HG03175 (cell line): ENCODE measurements around the gene ZNF827.

Source experiments
- ATAC-seq: cut with Tn5 transposase; IDR thresholded peaks from one replicate; pipeline ENCODE4 v1.9.1; 2021; ENCODE audit warnings: mild to moderate bottlenecking, moderate library complexity; ENCODE audit not compliant: unreplicated experiment

ZNF827 gene

GRCh38 chr4:145808848-145809512 lies 129.6 kb downstream of the ZNF827 start:
- ATAC-seq = no peak

GRCh38 chr4:145808021-145808650 lies 130.5 kb downstream of the ZNF827 start:
- peak; percentile 64 for ATAC-seq

- no peak for ATAC-seq
Observed at GRCh38 chr4:145805490-145805889, 133.1 kb downstream of the ZNF827 start.

- ATAC-seq = no peak
Observed at GRCh38 chr4:145804116-145804515, 134.5 kb downstream of the ZNF827 start.

- no peak for ATAC-seq
Observed at GRCh38 chr4:145799223-145799622, 139.4 kb downstream of the ZNF827 start.

- no peak for ATAC-seq
Observed at GRCh38 chr4:145797278-145797677, 141.3 kb downstream of the ZNF827 start.

- ATAC-seq = no peak
Observed at GRCh38 chr4:145796346-145796745, 142.3 kb downstream of the ZNF827 start.

GRCh38 chr4:145795521-145795920 lies 143.1 kb downstream of the ZNF827 start:
- no peak for ATAC-seq

GRCh38 chr4:145792429-145792828 lies 146.2 kb downstream of the ZNF827 start:
- ATAC-seq = no peak

- no peak for ATAC-seq
Observed at GRCh38 chr4:145791988-145792387, 146.6 kb downstream of the ZNF827 start.

GRCh38 chr4:145788755-145789154 lies 149.9 kb downstream of the ZNF827 start:
- ATAC-seq = no peak

GRCh38 chr4:145786830-145787229 lies 151.8 kb downstream of the ZNF827 start:
- ATAC-seq = no peak

- no peak for ATAC-seq
Observed at GRCh38 chr4:145786261-145786660, 152.4 kb downstream of the ZNF827 start.

- no peak for ATAC-seq
Observed at GRCh38 chr4:145785391-145786008, 153.1 kb downstream of the ZNF827 start.

GRCh38 chr4:145784036-145784435 lies 154.6 kb downstream of the ZNF827 start:
- ATAC-seq = no peak

- ATAC-seq = no peak
Observed at GRCh38 chr4:145782756-145783155, 155.9 kb downstream of the ZNF827 start.

- no peak for ATAC-seq
Observed at GRCh38 chr4:145781351-145781750, 157.3 kb downstream of the ZNF827 start.

GRCh38 chr4:145779319-145779801 lies 159.3 kb downstream of the ZNF827 start:
- ATAC-seq = no peak

- no peak for ATAC-seq
Observed at GRCh38 chr4:145776208-145776607, 162.4 kb downstream of the ZNF827 start.

GRCh38 chr4:145775406-145775805 lies 163.2 kb downstream of the ZNF827 start:
- ATAC-seq = no peak

GRCh38 chr4:145774473-145774872 lies 164.2 kb downstream of the ZNF827 start:
- ATAC-seq = no peak

- peak; percentile 96 for ATAC-seq
Observed at GRCh38 chr4:145773581-145774234, 164.9 kb downstream of the ZNF827 start.
